HAP-1 (cell line): ENCODE results near the gene TCP11.

Experiments used
- DNase-seq, 2 experiments: peaks; one replicate each; pipeline ENCODE4 v3.0.0-alpha.2; 2016 to 2020; ENCODE audit warnings: low spot score in 2 of 2
- H3K27me3 ChIP-seq: fragments of 250-450 bp; sonication (Bioruptor Pico); 2 replicates; pipeline ENCODE4 v1.5.1; 2020; ENCODE audit warnings: low read depth, mild to moderate bottlenecking, moderate library complexity
- H3K36me3 ChIP-seq: fragments of 250-450 bp; sonication (Bioruptor Pico); replicated peaks from 2 replicates; pipeline ENCODE4 v1.5.1; 2020; ENCODE audit warnings: mild to moderate bottlenecking
- H3K4me1 ChIP-seq: fragments of 250-450 bp; sonication (Bioruptor Pico); 2 replicates; pipeline ENCODE4 v1.5.1; 2020; ENCODE audit warnings: mild to moderate bottlenecking
- H3K4me3 ChIP-seq: fragments of 250-450 bp; sonication (Bioruptor Pico); 2 replicates; pipeline ENCODE4 v1.5.1; 2020; ENCODE audit warnings: mild to moderate bottlenecking, moderate library complexity
- H3K9me3 ChIP-seq: fragments of 250-450 bp; sonication (Bioruptor Pico); 2 replicates; pipeline ENCODE4 v1.5.1; 2020; ENCODE audit warnings: mild to moderate bottlenecking, moderate library complexity
- in situ Hi-C: fragments of 300-500 bp; cut with MboI; formaldehyde crosslinking; loops from 3 replicates; pipeline ENCODE4 v1.14.3; 2020; ENCODE audit warnings: low sequenced_read_pairs, inconsistent platforms, mixed read lengths

TCP11 gene

GRCh38 chr6:35072051-35072697 is 69.0 kb downstream of the TCP11 start:
- H3K4me1 ChIP-seq, result peaks cover 10% of the 10 kb centered on the region
- no peak overlapping the region for H3K4me3 ChIP-seq
- in situ Hi-C loops, result no loop called here
- DNase-seq, result no peak
- no peaks in the 10 kb centered on the region for H3K27me3 ChIP-seq
- no peaks in the 10 kb centered on the region for H3K9me3 ChIP-seq
- H3K36me3 ChIP-seq, result no peaks in the 10 kb centered on the region

GRCh38 chr6:35071347-35071994 is 69.7 kb downstream of the TCP11 start:
- Histone ChIP-seq H3K9me3 (no peaks in the 10 kb centered on the region), H3K36me3 (no peaks in the 10 kb centered on the region), H3K4me1 (peaks cover 10% of the 10 kb centered on the region), H3K4me3 (no peak overlapping the region), H3K27me3 (no peaks in the 10 kb centered on the region)
- no peak for DNase-seq
- in situ Hi-C loops, result no loop called here

- DNase-seq, result no peak
- Histone ChIP-seq H3K36me3 (no peaks in the 10 kb centered on the region), H3K4me3 (no peak overlapping the region), H3K27me3 (no peaks in the 10 kb centered on the region), H3K9me3 (no peaks in the 10 kb centered on the region), H3K4me1 (peaks cover 10% of the 10 kb centered on the region)
- in situ Hi-C loops, result no loop called here
Measured at GRCh38 chr6:35070111-35070510, 71.0 kb downstream of the TCP11 start.

DNA sequence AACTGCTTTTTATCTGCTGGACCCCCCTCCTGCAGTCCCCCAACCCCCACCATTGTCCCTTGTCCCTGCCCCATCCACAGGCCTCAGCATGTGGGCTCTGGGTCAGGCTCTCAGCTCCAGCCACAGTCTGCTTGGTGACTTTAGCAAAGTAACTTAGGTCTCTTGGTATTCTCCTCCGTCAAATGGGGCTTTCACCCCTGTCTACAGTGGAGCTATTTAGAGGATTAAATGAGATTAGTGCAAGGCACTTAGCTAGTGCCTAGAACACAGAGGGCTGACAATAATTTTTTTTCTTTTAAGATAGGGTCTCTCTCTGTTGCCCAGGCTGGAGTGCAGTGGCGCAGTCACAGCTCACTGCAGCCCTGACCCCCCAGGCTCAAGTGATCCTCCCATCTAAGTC is 71.9 kb downstream of the TCP11 start:
- Histone ChIP-seq H3K36me3 (no peaks in the 10 kb centered on the region), H3K4me1 (peaks cover 10% of the 10 kb centered on the region), H3K9me3 (no peaks in the 10 kb centered on the region), H3K27me3 (no peaks in the 10 kb centered on the region), H3K4me3 (no peak overlapping the region)
- DNase-seq, result no peak
- in situ Hi-C loops, result no loop called here

DNA sequence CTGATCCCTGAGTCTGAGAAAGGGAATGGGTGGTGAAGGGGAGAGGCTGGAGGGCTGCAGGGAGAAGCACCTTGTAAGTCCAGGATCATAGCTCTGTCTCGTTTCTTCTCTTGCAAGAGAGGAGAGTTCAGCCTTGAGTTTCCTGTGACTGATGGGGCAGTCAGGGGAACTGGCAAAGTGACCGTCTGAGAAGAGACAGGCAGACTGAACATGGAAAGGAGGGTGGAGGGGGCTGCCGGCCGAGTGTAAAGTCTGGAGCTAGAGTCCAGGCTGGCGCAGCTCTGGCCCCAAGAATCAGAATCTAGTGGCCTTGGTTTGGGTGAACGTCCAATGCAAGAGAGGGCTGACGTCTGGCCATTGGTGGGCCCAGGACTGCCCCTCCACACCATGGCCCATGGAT is 72.5 kb downstream of the TCP11 start:
- DNase-seq, result no peak
- Histone ChIP-seq H3K4me1 (peaks cover 10% of the 10 kb centered on the region), H3K36me3 (no peaks in the 10 kb centered on the region), H3K4me3 (no peak overlapping the region), H3K9me3 (no peaks in the 10 kb centered on the region), H3K27me3 (no peaks in the 10 kb centered on the region)
- in situ Hi-C loops, result no loop called here

- Histone ChIP-seq H3K4me3 (no peak overlapping the region), H3K4me1 (peaks cover 10% of the 10 kb centered on the region), H3K9me3 (no peaks in the 10 kb centered on the region), H3K27me3 (no peaks in the 10 kb centered on the region), H3K36me3 (no peaks in the 10 kb centered on the region)
- in situ Hi-C loops, result no loop called here
- no peak for DNase-seq
Measured at GRCh38 chr6:35068206-35068605, 72.9 kb downstream of the TCP11 start.
